Measurements from ENCODE around the gene NOD2.
A peak's percentile ranks its signal among the peaks of the same experiment; 100 is the strongest.

Gene NOD2

DNA sequence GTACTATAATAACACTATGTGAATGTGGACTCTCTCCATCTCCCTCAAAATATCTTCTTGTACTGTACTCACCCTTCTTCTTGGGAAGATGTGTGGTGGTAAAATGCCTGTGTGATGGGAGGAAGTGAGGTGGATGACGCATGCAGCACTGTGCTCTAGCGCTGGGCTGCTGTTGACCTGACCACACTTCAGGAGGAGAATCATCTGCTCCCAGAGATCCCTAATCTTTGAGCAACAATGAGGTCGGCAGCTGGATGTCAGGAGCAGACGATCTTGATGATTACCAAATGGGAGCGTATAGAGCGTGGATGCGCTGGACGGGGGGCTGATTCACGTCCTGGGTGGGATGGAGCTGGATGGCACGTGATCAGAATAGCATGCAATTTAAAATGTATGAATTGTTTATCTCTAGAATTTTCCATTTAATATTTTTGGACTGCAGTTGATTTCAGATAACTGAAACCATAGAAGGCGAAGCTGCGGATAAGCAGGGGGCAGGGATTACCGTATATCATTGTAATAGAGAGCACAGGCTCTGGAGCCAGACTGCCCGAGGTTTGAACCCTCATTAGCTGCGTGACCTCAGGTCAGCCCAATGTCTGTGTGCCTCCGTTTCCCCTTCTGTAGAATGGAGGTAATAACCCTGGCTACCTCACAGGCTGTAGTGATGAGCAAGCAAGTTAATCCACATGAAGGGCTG, 24.8 kb downstream of the NOD2 start:
- no peak for DNase-seq

DNA sequence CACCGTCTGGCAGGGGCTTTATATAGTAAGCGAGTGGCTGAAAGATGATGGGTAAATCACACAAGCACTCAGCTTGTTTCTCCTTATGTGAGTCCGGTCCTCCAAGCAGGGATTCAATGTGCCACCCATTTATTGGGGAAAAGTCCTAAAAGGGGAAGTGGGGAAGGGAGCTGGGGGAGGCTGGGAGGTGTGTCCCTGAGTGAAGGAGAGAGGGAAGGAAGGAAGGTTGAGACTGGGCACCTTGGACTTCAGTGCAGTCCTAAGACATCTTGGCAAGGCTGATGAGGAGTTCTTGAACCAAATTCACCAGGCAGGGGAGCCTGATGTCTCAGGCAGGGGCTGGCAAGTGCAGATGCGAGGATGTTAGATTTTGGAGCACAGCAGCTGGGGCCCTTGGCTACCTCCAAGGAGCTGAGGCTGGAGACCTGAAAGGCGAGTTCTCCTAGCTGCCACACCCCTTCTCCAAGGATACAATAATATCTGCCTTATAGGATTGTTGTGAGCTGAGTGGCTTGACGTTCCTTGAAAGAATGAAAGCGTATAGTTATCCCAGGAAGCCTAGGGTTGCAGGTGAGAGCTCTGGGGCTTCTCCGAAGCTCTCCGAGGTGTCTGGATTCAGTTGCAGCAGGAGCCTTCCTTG, 25.5 kb downstream of the NOD2 start:
- no peak for DNase-seq

DNA sequence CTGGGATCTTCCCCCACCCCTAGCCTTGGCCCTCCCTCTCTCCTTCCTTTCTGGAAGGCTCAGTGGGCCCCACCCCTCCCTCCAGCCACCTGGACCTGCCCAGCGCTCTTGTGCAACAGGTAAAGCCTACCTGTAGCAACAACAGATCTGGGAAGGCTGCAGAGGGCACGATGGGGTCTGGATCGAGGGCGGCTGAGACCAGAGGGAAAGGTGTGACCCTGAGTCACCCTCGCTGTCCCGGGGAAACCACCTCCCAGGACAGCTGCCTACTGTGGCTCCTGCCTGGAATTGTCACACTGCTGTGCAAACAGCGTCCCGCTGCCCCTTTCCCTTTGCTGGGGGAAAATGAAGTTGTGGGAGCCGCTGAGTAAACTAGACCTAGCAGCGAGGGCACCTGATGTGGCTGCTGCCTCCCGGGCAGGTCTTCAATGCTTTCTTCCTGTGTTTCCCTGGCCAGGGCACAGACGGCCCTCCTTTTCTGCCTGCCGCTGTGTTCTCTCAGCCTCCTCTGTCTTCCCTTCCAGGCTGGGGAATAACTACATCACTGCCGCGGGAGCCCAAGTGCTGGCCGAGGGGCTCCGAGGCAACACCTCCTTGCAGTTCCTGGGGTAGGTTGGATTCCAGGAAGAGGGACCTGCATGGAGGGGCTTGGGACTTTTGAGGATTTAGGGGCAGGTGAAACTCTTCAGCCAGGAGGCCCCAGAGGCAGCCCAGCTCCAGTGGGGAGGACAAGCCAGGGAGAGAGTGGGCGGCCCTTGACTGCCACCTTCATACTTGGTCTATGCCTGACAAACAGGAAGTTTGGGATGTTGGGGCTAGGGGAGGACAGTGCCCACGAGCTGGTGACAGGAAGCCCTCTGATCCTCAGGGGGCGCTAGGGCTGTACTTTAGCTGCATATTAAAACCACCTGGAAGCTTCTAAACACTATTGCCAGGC, 26.3 kb downstream of the NOD2 start:
- DNase-seq, result no peak

DNA sequence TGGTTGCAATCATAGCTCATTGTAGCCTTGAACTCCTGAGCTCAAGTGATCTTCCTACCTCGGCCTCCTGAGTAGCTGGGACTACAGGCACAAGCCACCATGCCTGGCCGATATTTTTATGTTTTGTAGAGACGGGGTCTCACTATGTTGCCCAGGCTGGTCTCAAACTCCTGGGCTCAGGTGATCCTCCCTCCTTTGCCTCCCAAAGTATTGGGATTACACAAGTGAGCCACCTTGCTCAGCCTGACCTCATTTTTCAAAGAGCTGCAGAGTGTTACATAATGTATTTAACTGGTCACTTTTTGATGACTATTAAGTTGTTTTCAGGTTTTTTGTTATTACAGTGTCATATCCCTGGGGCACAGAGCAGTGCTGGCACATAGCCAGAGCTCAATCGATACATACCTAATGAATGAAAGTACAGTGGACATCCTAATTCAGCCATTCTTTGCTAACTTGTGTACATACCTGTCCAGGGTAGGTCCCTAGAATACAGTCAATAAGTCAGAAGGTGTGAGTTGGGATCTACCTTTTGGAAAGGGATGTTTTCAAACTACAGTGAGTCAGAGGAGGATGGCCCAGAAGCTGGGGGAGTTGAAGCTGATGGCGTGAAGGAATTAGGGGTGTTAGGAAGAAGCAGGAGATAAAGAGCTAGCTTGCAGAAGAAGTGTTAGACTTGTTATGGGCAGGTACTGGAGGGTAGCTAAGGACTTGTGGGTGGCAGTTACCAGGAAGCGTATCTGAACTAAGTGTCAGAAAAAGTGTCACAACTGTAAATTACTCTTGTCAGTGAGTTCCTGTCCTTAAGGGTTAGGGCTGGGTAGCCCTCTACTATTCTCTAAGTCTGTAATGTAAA, 28.4 kb downstream of the NOD2 start:
- DNase-seq, result no peak

DNA sequence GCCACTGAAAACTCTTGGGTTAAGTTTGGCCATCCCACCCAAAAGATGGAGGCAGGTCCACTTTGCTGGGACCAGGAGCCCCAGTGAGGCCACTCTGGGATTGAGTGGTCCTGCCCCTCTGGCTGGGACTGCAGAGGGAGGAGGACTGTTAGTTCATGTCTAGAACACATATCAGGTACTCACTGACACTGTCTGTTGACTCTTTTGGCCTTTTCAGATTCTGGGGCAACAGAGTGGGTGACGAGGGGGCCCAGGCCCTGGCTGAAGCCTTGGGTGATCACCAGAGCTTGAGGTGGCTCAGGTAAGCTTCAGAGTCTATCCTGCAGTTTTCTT, 29.0 kb downstream of the NOD2 start:
- no peak for DNase-seq

DNA sequence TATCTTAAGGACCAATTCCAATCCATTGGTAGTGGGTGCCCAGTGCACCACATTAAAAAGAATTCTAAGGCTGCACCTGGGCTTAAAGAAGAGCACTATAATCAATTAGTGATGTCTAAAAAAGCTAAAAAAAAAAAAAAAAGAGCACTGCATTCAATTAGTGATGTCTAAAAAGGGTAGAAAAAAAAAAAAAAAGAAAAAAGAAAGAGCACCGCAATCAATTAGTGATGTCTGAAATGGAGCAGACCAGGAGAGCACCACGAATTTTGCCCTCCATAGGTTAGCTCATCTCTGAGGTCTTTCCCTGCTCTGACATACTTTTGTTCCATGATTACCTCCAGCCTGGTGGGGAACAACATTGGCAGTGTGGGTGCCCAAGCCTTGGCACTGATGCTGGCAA, 29.6 kb downstream of the NOD2 start:
- DNase-seq, result no peak

DNA sequence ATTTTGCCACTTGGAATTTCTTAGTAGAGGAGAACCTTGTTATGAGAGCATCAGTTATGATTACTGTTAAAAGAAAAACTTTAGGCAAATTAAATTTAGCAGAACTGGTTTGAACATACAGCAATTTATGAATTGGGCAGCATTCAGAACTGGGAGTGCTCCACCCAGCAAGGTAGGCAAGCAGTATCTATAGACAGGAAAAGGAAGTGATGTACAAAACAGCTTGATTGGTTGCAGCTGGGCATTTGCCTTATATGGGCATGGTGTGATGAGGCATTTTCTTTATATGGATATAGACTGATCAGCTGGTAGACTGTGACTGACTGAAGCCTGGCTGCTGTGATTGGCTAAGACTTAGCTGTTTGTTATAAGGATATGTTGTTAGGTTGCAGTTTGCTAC, 30.9 kb downstream of the NOD2 start:
- no peak for DNase-seq

DNA sequence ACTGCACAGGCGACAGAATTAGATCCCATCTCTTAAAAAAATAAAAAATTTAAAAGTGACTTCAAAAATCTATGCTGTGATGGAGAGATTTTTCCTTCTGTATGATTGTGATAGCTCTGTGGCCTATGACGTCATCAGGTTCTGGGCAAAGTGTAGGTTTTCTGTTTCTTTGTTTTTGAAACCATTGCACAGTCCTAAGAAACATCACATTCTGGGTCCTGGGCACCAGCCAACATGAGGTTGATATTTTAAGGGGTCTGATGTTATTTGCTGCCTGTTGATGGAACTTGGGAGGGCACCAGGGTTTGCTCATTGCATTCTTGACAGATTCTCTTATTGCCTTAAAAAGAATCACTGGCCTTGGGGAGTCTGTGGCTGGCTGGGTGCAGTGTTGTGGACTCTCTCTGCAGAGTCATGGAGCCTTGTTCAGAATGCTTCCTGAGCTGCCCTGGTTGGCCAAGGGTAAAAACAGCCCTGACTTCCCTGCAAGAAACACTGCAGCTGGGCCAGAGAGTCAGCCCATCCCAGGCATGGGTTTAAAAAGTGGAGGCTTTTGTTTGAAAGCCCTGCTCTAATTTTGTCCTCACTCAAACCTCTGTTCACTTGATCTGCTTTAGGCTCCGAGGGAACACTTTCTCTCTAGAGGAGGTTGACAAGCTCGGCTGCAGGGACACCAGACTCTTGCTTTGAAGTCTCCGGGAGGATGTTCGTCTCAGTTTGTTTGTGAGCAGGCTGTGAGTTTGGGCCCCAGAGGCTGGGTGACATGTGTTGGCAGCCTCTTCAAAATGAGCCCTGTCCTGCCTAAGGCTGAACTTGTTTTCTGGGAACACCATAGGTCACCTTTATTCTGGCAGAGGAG, 38.0 kb downstream of the NOD2 start:
- DNase-seq, result no peak

DNA sequence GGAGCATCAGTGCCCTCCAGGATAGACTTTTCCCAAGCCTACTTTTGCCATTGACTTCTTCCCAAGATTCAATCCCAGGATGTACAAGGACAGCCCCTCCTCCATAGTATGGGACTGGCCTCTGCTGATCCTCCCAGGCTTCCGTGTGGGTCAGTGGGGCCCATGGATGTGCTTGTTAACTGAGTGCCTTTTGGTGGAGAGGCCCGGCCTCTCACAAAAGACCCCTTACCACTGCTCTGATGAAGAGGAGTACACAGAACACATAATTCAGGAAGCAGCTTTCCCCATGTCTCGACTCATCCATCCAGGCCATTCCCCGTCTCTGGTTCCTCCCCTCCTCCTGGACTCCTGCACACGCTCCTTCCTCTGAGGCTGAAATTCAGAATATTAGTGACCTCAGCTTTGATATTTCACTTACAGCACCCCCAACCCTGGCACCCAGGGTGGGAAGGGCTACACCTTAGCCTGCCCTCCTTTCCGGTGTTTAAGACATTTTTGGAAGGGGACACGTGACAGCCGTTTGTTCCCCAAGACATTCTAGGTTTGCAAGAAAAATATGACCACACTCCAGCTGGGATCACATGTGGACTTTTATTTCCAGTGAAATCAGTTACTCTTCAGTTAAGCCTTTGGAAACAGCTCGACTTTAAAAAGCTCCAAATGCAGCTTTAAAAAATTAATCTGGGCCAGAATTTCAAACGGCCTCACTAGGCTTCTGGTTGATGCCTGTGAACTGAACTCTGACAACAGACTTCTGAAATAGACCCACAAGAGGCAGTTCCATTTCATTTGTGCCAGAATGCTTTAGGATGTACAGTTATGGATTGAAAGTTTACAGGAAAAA, 38.8 kb downstream of the NOD2 start:
- peak; percentile 27 for DNase-seq

DNA sequence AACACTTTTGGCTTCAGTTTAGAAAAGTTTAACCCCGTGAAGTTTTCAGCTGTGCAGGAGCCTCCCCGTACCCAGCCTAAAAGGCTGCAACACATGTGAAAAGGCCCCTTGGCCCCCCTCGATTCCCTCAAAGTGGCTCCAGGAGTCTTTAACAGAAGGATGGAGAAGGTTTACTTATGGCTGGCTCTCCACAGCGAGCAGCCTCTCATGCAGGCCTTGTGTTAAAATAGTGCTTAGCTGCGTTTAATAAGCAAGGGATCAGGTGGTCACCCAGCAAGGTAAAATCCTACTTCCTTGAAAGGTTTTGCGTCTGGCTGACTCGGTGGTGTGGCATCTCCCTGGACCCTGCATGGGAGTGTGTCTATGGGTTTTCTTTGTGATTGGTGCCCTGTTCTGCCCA, 40.1 kb downstream of the NOD2 start:
- no peak for DNase-seq

DNA sequence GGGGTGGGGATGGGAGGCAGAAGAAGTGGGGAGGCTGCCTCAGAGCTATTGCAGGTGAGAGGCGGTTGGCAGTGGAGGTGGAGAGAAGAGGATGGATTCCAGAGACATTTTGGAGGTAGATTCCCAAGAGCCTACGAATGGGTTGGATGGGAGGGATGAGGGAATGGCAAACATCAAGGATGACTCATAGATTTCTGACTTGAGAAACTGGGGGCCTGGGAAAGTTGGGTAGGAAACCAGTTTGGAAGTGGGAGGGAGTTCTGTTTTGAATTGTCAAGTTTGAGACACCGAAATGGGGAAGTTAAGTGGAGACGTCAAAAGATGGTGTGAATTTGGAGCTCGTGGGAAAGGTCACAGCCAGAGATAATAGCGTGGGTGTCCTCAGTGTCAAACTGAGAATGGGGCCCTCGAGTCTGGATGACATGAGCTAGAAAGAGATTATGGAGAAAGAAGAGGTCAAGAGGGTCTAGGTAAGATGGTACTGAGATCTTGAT, 42.3 kb downstream of the NOD2 start:
- DNase-seq, result no peak

DNA sequence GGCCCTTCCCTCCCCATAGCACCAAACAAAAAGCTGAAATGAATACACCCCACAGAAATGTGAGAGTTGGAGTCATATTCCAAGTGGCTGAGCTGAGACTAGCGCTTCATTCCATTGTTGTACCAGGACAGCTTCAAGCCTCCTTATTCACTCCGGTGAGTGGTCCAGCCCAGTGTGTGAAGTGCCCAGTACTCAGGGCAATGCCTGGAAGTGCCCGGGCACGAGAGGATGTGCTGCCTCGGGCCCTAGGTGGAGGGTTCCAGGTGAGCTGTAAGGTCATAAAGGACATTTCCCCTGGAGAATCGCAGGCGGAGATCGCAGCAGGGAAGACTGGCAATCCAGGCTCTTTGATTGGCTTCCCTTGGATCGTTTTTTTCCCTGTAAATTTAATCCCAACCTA, 43.0 kb downstream of the NOD2 start:
- DNase-seq, result no peak

DNA sequence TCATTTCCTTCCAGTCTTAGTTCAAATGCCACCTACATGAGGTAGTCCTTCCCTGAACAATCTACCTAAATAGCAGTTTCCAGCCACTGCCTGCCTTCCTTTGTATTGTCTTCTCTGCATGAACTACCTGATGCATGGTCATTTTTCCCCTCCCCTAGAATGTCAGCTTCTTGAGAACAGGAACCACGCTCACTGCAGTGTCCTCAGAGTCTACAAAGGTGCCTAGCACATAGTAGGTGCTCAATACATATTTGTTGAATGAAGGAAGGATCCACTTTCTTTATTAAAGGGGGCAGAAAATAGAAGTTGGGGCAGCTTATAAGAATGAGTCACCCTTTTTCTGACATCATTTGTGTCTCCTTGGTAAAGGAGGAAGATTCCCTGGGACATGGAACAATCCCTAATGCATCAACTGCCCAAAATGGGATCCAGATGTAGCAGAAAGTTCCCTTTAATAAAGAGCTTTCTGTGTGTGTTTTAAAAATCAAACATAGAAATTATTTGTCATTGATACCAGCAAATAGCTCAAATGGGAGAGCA, 44.1 kb downstream of the NOD2 start:
- no peak for DNase-seq

DNA sequence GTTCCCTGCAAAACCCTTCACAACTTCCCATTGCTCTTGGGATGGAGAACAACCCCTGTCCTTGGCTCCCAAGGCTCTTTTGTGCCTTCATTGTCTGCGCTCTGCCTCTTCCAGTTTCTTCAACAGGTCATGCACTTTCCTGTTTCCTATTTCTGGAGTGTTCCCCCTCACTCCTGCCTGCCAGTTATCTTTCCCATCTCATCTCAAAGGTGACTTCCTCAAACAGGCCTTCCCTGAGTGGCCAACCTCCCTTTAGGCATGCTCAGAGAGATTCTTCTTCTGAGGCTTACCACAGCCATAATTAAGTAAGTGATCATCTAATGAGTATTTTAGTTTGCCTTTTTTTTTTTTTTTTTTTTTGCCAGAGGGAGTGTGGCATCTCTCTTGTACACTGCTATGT, 45.6 kb downstream of the NOD2 start:
- DNase-seq, result no peak

DNA sequence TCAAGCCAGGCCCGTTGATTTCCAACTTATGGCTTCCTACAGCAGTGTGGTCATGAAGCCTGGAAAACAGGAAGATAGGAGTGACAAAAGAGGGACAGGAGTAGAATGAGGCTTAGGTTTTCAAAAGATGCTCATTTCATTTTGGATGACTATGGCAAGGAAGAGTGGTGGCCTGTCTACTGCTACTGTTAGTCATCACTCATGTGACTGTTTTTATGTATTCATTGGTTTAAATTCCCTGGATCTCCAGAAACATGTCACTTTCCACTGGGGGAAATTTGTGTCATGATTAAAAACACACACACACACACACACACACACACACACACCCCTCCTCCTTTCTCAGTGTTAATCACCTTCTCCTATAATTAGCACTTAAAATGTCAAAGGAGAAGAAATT, 47.3 kb downstream of the NOD2 start:
- DNase-seq, result no peak

DNA sequence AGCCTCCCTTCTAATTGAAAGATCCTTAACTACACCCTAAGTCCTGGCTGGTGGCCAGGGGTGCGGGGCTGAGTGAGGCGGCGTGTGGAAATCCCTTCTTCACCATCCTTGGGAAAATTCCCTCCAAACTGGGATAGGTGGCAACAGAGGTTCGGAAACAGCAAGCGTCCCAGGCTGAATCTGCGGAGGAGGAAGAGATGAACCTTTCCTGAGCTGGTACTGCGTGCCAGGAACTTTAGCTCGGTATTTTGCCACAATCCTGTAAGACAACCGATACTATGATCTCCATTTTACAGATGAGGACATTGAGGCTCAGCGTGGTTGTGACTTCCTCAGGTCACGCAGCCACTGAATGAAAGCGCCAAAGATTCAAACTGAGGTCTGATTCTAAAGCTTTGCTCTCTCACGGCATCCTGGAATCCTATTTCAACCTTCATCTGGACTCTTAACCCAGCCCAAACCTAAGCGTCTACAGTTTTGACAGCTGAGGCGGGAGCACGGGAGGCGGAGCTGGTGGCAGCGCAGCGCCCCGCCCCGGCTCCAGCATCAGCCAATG, 47.9 kb downstream of the NOD2 start:
- DNase-seq, result no peak

DNA sequence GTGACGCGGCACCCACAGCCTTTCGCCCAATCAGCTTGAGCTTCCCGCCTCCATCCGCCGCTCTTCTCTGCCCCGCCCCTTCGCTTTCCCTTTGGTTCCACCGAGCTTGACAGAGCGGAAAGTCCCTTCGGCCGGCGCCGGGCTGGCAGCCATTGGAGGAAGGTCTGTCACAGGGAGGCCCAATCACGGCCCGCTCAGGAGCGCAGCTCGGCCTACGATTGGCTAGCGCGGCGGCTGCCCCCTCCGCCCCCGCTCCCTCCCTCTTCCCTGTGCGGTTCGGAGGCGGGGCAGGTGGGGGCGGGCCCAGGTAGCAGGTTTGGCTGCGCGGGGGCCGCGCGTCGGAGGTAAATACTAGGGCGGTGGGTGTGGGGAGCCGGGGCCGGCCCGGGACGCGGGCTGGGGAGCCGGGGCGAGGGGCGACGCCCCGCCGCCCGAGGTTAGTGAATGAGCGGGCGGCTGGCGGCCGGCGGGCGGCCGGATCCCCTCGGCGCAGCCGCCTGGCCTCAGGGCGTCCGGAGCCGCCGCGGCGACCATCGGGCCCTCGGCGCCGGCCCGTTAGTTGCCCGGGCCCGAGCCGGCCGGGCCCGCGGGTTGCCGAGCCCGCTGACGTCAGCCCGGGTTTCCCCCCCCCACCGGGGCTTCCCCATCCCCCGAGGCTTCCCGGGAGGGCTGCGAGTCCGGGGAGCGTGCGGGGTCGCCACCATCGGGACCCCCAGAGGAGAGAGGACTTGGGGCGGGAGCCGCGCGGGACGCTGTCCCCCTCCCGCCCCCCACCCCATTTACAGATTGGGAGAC, 48.6 kb downstream of the NOD2 start, which contains the start of gene CYLD:
Gene CYLD (plus strand): TSS at position 306 of the 795 bp plus-strand sequence. CDS start 7,613 bp downstream, outside the sequence.
- DNase-seq, result peak; percentile 100

DNA sequence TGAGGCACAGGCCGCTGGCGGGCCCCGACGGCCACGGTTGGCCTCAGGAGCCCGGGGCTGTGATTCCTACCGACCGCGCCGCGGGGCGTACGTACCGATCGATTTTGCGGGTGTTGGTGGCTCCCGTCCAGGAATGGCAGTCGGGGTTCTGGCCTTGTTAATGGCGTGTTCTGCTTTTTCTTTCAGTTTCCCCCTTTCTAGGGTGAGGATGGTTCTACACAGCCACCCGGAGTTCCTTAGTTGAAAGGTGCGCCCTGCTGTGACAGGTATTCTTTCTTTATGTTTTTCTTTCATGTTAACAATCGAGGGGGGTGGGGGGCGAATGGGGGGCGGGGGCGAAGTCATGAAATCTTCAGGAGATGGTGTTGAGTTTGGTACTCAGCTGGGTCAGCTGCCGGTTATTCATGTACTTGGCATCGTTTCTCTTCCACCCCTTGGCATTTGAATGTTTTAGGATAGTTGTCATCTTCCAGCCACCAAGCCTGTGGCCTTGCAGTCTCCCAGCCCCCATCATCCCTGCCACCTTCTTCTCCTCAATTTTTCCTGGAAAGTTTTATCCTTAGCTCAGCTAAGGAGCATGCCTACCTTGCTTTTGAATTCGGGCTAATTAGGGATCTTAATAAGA, 49.3 kb downstream of the NOD2 start:
- DNase-seq, result peak; percentile 46
